IPS DF 19.7 (cell line): ENCODE measurements around the gene NKD2.
A peak's percentile ranks its signal among the peaks of the same experiment; 100 is the strongest.

Experiments
- DNase-seq: peaks from one replicate; pipeline ENCODE4 v3.0.0-alpha.2; 2013; ENCODE audit warnings: low read depth, low spot score

NKD2 gene

DNA sequence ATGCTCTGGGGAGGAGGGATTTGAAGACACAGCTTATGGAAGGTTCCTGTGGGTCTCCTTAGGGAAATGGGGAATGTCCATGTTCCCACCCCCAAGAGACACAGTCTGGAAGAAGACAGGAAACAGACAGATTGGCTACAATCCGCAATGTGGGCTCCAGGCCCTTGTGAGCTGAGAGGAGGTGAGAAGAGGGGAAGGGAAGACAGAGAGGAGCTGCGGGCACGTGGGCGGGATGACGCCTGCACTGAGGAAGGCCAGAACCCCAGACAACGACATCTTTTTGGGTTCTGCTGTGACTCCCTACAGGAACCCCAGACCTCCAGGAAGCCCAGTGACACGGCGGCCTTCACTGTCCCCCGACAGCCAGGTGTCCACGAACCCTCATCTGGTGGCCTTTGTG lies 29.9 kb upstream of the NKD2 start:
- no peak for DNase-seq

DNA sequence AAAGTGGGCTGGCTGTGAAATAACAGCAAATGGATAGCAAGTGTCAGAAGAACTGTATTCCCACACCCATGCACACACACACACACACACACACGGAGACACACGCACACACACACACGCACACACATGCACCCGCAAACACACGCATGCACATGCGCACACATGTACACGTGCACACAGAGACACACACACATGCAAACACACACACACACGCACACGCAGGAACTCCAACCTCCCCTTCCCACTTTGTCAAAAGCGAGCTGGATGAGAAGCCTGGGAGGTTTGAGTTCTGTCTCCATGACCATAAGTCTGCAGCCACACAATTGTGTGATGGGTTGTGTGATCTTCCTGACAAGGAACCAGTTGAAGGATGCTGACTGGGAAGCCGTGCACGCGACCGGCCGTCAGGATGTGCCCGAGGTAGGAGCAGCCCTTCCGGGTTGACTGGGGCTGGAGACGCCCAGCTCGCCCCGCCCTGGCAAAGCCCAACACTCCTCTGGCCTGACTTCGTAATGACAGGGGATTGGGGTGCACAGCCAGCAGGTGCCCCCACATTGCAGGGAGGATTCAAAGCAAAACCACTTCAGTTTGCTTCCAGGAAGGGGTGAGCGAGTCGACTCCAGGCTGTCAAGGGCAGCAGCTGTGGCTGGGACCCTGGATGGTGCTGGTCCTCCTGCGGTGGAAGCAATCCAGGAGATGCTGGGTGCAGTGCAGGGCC lies 29.3 kb upstream of the NKD2 start:
- DNase-seq: no peak

DNA sequence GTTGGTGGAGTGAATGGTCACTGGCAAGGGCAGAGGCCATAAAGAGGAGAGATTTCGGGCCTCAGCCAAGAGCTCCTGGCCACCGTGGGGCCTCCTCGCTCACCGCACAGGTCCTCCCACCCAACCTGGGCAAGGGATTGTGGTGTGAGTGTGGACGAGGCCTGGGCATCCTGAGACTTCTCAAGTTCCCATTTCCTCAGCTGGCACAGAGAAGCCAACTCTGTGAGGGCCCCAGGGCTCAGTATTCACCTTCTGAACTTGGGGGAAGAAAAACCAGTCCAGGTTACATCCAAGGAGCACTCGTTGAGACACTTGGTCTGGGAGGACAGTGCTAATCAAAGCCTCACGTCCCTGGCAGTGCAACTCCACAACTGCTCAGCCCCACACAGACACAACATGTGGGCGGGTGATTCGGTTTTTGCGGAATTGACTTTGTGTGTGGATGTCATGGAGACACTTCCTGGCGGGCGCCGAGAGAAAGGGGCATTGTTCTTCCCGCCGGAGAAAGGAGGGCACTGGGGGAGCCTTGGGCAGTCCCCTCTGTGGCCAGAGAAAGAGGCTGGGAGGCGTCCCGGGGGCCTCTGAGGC lies 28.5 kb upstream of the NKD2 start:
- no peak for DNase-seq

GRCh38 chr5:980966-981365 lies 27.6 kb upstream of the NKD2 start:
- DNase-seq: no peak

DNA sequence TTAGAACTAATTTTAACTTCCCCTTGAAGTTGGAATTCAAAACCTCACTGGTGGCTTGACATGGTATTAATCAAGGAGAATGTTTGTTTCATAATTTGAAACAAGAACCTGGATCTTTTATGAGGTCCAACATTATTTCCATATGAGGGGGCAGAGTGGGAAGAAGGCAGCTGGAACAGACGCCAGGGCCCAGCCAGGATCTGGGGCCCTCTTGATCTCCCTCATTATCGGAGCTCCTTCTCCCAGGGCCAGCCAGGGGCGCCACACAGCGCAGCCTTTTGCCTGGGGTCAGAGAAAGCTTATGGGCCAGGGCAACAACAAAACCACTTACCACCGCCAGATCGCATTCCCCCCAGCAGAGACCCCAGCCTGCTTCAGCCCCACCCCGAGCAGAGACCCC lies 27.1 kb upstream of the NKD2 start:
- DNase-seq: no peak

DNA sequence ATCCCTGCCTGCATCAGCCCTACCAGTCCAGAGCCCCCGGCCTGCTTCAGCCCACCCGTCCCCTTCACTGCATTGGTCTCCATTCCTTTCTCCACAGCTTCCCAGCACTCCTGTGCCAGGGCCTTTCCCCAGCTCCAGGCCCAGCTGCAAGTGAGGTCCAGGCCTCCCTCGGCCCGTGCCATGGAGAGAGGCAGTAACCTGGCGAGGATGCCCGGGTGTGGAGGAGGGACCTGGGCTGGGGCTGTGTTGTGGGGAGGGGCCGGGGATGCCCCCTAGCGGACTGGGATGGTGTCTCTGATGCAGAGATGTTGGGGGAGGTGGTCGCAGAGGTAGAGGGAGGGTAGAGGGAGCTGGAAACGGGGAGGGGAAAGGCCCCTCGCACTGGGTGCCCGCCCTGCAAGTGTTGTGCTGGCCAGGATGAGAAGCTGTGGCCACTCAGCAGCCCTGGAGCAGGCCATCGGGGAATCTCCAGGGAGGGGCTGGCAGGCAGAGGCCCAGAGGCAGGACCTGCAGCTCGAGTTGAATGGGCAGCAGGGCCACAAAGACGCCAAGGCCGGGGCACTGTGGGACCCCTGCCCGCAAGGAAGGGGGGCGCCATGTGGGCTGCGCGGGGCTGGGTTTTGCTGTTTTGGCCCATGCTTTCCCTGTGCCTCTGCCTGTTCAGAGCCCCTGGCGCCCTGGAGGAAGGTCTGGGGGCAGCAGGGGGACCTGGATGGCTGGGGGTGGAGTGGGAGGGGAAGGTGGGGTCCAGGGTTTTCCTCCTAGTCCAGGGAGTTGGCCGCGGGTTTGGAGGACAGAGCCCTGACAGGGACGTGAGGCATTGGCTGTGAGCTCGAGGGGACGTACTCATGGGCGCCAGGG lies 26.0 kb upstream of the NKD2 start:
- DNase-seq: peak; percentile 35

DNA sequence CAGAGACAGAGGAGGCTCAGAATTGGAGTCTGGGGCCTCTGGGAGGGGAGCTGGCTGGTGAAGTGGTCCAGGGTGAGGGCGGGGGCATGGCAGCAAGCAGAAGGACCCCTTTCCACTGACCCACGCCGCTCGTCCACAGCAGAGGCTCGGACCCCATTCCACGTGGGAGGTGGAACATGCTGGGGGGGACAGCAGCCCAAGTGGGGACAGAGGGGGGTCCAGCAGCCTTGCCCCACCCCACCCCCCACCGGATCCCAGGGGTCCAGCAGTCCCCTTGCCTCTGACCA lies 25.4 kb upstream of the NKD2 start:
- DNase-seq: no peak

- no peak for DNase-seq
These were observed 25.0 kb upstream of the NKD2 start for GRCh38 chr5:983568-983967.

- DNase-seq: no peak
These were observed 23.8 kb upstream of the NKD2 start for GRCh38 chr5:984774-985173.

- DNase-seq: no peak
These were observed 20.8 kb upstream of the NKD2 start for GRCh38 chr5:987761-988160.

DNA sequence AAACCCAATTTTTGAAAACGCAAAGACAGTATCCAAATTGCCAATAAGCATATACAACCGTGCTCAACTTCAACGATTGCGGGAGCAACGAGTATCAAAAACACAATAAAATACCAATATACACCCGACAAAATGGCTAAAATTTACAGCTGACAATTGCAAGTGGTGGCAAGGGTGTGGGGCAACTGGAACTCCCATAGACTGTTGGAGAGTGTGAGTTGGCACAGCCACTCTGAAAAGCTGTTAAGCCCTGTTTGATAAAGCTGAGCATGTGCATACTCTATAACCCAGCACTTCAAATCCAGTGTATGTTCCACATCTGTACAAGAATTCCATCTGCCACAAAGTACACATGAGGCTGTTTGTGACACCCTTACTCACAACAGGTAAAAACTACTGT lies 20.3 kb upstream of the NKD2 start:
- no peak for DNase-seq

DNA sequence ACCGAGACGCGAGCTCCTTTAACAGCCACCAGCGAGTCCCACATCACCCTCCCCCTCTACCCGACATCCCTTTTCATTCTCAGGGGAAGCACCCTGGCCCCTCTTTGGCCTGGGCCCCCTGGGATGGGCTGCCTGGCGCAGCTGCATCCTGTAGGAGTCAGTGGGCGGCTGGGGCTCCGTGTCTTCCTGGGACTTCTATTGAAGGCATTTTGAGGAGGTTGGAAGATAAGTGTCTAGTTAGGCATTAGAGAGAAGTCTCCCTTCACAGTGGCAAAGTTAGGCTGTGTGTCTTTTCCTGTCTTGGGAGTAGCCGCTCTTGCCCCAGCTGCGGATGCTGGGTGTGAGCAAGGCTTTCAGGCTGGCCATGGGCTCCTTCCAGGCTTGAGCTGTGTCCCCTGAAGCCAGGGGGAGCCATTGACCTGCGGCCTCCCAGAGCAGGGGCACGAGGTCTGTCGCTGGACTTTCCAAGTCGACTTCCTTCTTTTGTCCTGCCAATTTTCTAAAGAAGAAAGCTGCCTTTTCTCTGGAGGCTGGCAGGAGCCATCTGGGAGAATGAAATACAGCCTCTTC lies 18.6 kb upstream of the NKD2 start:
- no peak for DNase-seq

DNA sequence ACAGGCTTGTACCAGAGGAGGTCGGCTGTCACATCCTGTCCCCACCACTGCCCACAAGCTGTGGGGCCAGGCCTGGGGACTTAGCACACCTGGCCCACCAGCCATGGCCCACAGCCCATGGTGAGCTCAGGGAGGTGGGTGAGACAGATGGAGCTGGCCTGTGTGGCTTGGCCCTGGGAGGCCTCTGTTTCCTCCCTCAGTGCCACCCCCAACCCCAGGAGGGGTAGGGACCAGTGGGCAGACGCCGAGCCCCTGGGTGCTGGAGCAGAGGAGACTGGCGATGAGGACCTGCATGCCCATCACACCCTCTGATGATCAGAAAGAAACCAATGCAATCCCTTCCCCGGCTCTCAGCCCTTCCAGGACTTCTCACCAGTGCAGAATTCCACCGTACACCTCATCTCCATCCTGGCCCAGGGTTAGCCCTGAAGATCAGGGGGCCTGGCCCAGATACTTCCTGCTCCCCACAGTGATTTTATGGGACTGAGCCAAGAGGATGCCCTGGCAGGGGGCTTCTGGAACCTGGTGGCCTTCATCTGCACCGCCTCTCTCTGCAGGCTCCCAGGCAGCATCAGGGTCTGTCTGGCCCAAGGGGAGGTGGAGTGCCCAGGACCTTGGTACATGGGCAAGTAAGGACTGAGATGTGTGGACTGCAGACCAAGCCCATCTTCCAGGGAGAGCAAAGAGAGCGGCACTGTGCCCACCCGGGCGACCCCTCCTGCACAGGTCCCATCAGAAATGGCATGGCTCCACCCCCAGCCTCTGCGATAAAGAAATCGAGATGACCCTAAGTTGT lies 16.9 kb upstream of the NKD2 start:
- no peak for DNase-seq

DNA sequence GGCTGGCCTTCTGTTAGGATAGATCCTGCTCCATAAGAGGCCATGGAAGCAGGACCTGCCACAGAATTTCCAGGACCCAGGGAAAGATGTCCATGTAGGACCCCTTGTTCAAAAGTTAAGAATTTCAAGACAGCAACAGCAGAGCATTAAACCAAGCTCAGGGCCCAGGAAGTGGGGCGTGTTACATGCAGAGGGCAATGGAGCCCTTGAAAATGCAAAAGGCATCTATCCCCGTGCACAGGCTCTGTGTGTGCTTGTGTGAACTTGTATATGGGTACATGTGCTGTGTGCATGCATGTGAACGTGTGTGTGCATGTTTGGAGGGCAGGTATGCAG lies 14.4 kb upstream of the NKD2 start:
- no peak for DNase-seq

GRCh38 chr5:994821-995220 lies 13.8 kb upstream of the NKD2 start:
- DNase-seq: no peak

DNA sequence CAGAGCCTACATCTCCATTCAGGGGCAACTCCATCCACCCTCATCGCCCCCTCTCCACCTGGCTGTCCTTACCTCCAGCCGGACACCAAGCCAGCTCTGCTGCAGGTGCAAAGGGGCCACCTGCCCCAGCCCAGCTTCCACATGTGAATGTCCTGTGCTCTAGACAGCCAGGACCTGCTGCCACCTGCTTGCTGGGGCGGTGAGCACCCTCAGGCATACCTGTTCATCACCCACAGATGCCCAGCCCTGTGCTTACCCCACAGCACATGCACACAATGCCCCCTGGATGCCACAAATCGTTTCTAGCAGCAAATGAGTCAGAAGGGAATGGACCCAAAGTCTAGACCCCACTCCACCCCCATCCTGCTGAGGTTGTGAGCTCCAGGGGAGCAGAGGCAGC lies 13.3 kb upstream of the NKD2 start:
- DNase-seq: no peak

DNA sequence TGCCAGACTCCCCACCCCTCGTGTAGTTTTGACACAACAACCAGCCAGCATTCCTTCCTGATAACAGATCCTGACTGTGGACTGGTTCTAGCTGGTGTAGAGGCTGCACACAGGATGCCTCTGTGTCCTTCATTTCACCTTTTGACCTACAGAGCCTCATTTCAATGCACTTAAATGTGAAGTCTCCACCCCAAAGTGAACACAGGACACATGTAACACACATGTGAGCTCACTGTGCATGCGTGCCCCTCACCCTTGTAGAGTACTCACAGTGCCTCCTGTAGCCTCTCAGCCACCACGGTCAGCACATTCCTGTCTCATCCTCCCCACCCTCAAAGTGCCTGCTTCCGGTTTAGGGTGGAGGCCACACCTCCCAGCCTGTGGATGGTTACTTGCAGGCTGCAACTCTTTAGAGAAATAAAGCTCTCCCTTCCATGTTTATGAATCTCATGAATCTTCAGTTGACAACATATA lies 11.6 kb upstream of the NKD2 start:
- no peak for DNase-seq

GRCh38 chr5:997711-998110 lies 10.9 kb upstream of the NKD2 start:
- DNase-seq: no peak

DNA sequence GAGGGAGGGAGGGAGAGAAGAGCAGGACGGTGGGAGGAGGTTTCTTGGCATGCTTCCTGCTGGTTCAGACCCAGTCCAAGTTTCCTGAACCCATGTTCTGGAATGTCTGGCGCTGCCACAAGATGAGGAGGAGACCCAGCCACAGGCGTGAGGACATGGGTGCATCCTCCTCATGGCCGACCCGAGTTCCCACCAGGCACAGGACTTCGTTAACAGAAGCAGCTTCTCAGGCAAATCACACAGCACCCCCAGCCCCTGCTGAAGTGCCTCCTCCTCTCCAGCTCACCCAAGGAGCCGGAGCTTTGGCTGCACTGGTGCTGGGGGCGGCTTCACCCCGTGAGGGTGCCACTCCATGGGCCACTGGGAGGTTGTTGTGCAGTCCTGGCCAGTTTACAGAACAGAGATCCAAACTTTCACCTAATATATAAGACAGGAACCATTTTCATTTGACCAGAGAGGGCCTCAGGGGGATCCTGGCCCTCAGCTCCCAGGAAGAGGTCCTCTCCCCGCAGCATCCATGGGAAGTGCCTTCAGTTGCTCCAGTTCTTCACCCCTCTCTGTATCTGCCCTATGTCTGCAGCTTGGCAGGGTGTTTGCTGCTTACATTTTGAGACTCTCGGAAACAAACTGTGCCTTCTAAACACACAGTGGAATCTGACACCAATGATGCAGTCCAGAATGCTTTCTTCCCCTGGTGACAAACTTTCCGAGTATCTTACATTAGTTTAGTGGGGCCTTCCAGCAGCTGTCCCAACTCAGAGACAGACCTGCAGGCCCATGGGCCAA lies 10.2 kb upstream of the NKD2 start:
- DNase-seq: no peak

DNA sequence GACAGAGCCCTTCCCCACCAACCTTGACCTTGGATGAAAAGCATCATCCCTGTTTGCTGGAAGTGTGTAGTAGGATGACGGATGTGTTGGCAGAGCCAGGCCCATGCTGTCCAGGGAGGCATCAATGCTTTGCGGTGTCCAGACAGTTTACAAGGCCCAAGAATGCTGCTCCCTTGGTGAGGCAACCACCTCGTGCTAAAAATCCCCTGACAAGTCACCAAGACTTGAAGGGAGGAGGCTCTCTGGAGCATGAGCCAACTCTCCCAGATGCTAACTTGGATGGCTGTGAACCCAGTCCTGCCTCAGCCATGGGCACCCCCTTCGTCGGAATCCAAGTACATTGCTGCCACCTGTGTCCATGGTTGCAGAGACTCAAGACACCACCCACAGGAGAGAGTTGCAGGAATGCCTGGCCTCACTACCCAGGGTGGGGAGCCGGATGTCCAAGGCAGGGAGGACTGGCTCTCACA lies 9.5 kb upstream of the NKD2 start:
- no peak for DNase-seq

DNA sequence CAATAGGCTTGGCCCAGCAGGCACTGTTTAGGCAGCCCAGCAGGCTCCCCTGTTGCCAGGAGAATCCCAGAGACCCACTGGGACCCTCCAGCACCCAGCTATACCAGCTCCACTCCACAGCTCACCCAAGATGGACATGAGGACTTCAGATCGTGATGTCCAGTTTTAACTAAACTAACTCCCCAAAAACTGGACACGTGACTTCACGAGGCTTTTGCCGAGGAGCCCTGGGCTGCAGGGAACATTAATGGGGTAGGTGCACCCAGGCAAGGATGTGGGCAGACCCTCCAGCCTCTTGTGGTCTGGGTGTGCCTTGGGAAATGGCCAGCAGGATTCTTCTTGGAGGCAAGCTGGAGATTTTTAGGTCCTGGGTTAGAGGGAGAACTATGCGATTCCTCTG lies 8.9 kb upstream of the NKD2 start:
- no peak for DNase-seq
